ENCODE results near the gene PRSS1.

The PRSS1 gene

GRCh38 chr7:142795339-142795863 is 46.1 kb downstream of the PRSS1 start:
- peak; percentile 68 to 78 for DNase-seq

- DNase-seq = no peak
Measured at GRCh38 chr7:142796001-142796500, 46.8 kb downstream of the PRSS1 start.

DNA sequence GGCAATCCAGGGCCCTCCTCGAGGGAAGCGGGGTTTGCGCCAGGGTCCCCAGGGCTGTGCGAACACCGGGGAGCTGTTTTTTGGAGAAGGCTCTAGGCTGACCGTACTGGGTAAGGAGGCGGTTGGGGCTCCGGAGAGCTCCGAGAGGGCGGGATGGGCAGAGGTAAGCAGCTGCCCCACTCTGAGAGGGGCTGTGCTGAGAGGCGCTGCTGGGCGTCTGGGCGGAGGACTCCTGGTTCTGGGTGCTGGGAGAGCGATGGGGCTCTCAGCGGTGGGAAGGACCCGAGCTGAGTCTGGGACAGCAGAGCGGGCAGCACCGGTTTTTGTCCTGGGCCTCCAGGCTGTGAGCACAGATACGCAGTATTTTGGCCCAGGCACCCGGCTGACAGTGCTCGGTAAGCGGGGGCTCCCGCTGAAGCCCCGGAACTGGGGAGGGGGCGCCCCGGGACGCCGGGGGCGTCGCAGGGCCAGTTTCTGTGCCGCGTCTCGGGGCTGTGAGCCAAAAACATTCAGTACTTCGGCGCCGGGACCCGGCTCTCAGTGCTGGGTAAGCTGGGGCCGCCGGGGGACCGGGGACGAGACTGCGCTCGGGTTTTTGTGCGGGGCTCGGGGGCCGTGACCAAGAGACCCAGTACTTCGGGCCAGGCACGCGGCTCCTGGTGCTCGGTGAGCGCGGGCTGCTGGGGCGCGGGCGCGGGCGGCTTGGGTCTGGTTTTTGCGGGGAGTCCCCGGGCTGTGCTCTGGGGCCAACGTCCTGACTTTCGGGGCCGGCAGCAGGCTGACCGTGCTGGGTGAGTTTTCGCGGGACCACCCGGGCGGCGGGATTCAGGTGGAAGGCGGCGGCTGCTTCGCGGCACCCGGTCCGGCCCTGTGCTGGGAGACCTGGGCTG is 47.5 kb downstream of the PRSS1 start:
- no peak for DNase-seq

- no peak for DNase-seq
Measured at GRCh38 chr7:142797391-142798377, 48.4 kb downstream of the PRSS1 start.

- no peak for DNase-seq
Measured at GRCh38 chr7:142798451-142799436, 49.5 kb downstream of the PRSS1 start.

GRCh38 chr7:142799437-142799835 is 50.2 kb downstream of the PRSS1 start:
- no peak for DNase-seq

DNA sequence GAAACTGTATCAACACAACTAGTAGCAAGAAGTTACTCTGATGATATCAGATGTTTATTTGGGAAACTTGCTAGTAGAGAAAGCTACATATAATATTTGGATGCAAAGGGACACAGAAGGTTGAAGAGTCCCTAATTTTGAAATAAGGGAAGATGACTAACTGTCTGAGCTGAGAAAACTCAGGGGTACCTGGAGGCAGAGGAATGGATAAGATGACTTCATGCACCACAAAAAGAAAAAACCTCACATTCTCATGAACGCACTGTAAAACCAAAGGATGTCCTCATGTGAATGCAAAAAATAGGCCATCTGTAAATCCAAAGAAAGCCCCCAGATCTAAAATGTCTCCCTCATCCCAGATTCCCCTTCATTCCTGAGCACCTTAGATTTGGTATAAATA is 50.8 kb downstream of the PRSS1 start:
- DNase-seq = no peak

DNA sequence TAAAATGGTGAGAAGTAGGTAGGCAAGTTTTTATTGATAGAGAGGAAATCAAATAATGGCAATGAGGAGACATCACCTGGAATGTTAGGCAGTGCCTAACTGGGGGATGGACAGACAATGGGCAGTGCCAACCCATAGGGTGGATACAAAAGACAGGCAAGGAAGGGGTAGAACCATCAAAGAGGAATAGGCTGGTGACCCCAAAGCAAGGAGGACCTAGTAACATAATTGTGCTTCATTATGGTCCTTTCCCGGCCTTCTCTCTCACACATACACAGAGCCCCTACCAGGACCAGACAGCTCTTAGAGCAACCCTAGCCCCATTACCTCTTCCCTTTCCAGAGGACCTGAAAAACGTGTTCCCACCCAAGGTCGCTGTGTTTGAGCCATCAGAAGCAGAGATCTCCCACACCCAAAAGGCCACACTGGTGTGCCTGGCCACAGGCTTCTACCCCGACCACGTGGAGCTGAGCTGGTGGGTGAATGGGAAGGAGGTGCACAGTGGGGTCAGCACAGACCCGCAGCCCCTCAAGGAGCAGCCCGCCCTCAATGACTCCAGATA is 51.5 kb downstream of the PRSS1 start:
- no peak for DNase-seq

DNA sequence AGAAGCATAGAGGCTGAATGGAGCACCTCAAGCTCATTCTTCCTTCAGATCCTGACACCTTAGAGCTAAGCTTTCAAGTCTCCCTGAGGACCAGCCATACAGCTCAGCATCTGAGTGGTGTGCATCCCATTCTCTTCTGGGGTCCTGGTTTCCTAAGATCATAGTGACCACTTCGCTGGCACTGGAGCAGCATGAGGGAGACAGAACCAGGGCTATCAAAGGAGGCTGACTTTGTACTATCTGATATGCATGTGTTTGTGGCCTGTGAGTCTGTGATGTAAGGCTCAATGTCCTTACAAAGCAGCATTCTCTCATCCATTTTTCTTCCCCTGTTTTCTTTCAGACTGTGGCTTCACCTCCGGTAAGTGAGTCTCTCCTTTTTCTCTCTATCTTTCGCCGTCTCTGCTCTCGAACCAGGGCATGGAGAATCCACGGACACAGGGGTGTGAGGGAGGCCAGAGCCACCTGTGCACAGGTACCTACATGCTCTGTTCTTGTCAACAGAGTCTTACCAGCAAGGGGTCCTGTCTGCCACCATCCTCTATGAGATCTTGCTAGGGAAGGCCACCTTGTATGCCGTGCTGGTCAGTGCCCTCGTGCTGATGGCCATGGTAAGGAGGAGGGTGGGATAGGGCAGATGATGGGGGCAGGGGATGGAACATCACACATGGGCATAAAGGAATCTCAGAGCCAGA is 52.5 kb downstream of the PRSS1 start:
- no peak for DNase-seq

- DNase-seq = no peak
Measured at GRCh38 chr7:142802301-142802700, 53.0 kb downstream of the PRSS1 start.
